GM12878 (cell line): ENCODE measurements around the gene NAV2. TPM values are rescaled to one million over a fixed set of nuclear protein-coding genes. Genes with fewer than 3 reads are reported as not detected.

Experiments used
- ATAC-seq: fragments of 200-7000 bp; cut with Tn5 transposase; 3 replicates; pipeline ENCODE4 v1.9.1; 2020; ENCODE audit warnings: mild to moderate bottlenecking, moderate library complexity
- BruUV-seq: library from RNA; stranded (reverse); fragments of 400-500 nt; replicated peaks from 2 replicates; lab custom pipeline; 2021; lab: Mats Ljungman, UMichigan
- CTCF ChIA-PET: fragments of 300-600 bp; sonication (Branson Sonifier 250); formaldehyde crosslinking; extraction: SDS; loops from one replicate; lab custom pipeline; 2021; ENCODE audit warnings: inconsistent platforms; lab: Yijun Ruan, JAX
- POLR2A ChIA-PET: fragments of 350-600 bp; formaldehyde crosslinking; extraction: SDS; loops from one replicate; lab custom pipeline; 2021; ENCODE audit warnings: inconsistent platforms; lab: Charles Lee
- RAD21 ChIA-PET: fragments of 300-600 bp; sonication (Branson Sonifier 250); formaldehyde crosslinking; loops from one replicate; lab custom pipeline; 2023; ENCODE audit warnings: antibody characterized with exemption; ENCODE audit not compliant: unreplicated experiment; lab: Charles Lee
- SMC1A ChIA-PET: fragments of 300-600 bp; sonication (Branson Sonifier 250); formaldehyde crosslinking; loops from one replicate; lab custom pipeline; 2023; ENCODE audit not compliant: unreplicated experiment, uncharacterized antibody; lab: Charles Lee
- DNase-seq: peaks from one replicate; pipeline ENCODE4 v3.0.0-alpha.2; 2011; ENCODE audit warnings: low read depth, low spot score
- FAIRE-seq: peaks from 3 replicates; lab custom pipeline; 2011; peaks lifted over from hg19 to GRCh38; lab: Jason Lieb, UNC
- H2AFZ ChIP-seq: 2 replicates; pipeline ENCODE4 v1.6.0; 2011; ENCODE audit warnings: low read depth, low read length, control low read depth; ENCODE audit not compliant: control insufficient read depth
- H3K27ac ChIP-seq: 2 replicates; pipeline ENCODE4 v1.5.1; 2011; ENCODE audit warnings: control low read depth; ENCODE audit not compliant: control insufficient read depth, insufficient read depth
- H3K27me3 ChIP-seq, 2 experiments: replicated peaks in 1 of 2; 2 replicates each; pipeline versions ENCODE4 v1.6.0 to v1.6.1; 2011; ENCODE audit warnings: low read length in 1 of 2; ENCODE audit not compliant: control insufficient read depth in 2 of 2, insufficient read depth in 2 of 2
- H3K36me3 ChIP-seq, 2 experiments: 2 replicates each; pipeline ENCODE4 v1.5.1; 2011; ENCODE audit warnings: low read length in 1 of 2; ENCODE audit not compliant: control insufficient read depth in 2 of 2, insufficient read depth in 2 of 2
- H3K4me1 ChIP-seq: 2 replicates; pipeline ENCODE4 v1.6.1; 2011; ENCODE audit warnings: mild to moderate bottlenecking, low read length, moderate library complexity, mixed read lengths; ENCODE audit not compliant: control insufficient read depth, insufficient read depth
- H3K4me2 ChIP-seq: 2 replicates; pipeline ENCODE4 v1.6.0; 2011; ENCODE audit warnings: control low read depth; ENCODE audit not compliant: control insufficient read depth, insufficient read depth
- H3K4me3 ChIP-seq: fragments of 200-600 bp; sonication (generic); 2 replicates; pipeline ENCODE4 v1.5.1; 2016
- H3K79me2 ChIP-seq: 2 replicates; pipeline ENCODE4 v1.6.0; 2011; ENCODE audit warnings: low read length; ENCODE audit not compliant: control insufficient read depth, insufficient read depth
- H3K9ac ChIP-seq: 2 replicates; pipeline ENCODE4 v1.8.0; 2011; ENCODE audit warnings: low read length, control low read depth, mixed read lengths; ENCODE audit not compliant: control insufficient read depth, insufficient read depth
- H3K9me3 ChIP-seq: replicated peaks from 3 replicates; pipeline ENCODE4 v1.5.1; 2011; ENCODE audit warnings: mild to moderate bottlenecking, low read length; ENCODE audit not compliant: control insufficient read depth, insufficient read depth
- H4K20me1 ChIP-seq: 2 replicates; pipeline ENCODE4 v1.6.0; 2011; ENCODE audit not compliant: control insufficient read depth, insufficient read depth
- ATF7 ChIP-seq: fragments of 450-650 bp; IDR thresholded peaks from 2 replicates; pipeline ENCODE4 v1.6.1; 2016; ENCODE audit warnings: low read depth, mild to moderate bottlenecking
- CBX3 ChIP-seq: fragments of 200-600 bp; sonication (generic); IDR thresholded peaks from 2 replicates; pipeline ENCODE4 v1.6.1; 2016; ENCODE audit warnings: low read depth, borderline replicate concordance
- IKZF1 ChIP-seq: fragments of 450-650 bp; conservative IDR thresholded peaks from 2 replicates; pipeline ENCODE4 v1.6.1; 2017; ENCODE audit warnings: antibody characterized with exemption, mild to moderate bottlenecking
- MTA3 ChIP-seq: IDR thresholded peaks from 2 replicates; pipeline ENCODE4 v1.6.1; 2012; ENCODE audit warnings: low read length, inconsistent platforms, borderline replicate concordance
- NR2C1 ChIP-seq: fragments of 450-650 bp; IDR thresholded peaks from 2 replicates; pipeline ENCODE4 v1.6.1; 2017; ENCODE audit warnings: antibody characterized with exemption, mild to moderate bottlenecking, moderate library complexity
- NR2F1 ChIP-seq: fragments of 450-650 bp; conservative IDR thresholded peaks from 2 replicates; pipeline ENCODE4 v1.6.1; 2017; ENCODE audit warnings: mild to moderate bottlenecking
- YY1 ChIP-seq: IDR thresholded peaks from 2 replicates; pipeline ENCODE4 v1.6.1; 2011; ENCODE audit warnings: low read depth, mild to moderate bottlenecking, low read length
- ZNF24 ChIP-seq: fragments of 450-650 bp; IDR thresholded peaks from 2 replicates; pipeline ENCODE4 v1.6.1; 2017; ENCODE audit warnings: antibody characterized with exemption, mild to moderate bottlenecking
- ZNF622 ChIP-seq: fragments of 450-650 bp; IDR thresholded peaks from 2 replicates; pipeline ENCODE4 v1.6.1; 2017; ENCODE audit warnings: mild to moderate bottlenecking, inconsistent platforms
- WGBS: methylation state at CpG from one replicate; pipeline ENCODE4 v1.1.6; 2016; ENCODE audit warnings: low lambda C conversion rate; ENCODE audit not compliant: insufficient replicate concordance, insufficient coverage; ENCODE audit errors: missing lambda C conversion rate; 5-methylcytosine and 5-hydroxymethylcytosine counted together
- in situ Hi-C: fragments of 300-500 bp; cut with MboI; formaldehyde crosslinking; loops from 9 replicates; pipeline ENCODE4 v1.14.3; 2018; ENCODE audit warnings: mixed read lengths
- intact Hi-C: fragments of 100-400 bp; cut with micrococcal nuclease; formaldehyde crosslinking; loops from one replicate; pipeline ENCODE4 v1.14.2; 2022; ENCODE audit not compliant: unreplicated experiment
- polyA plus RNA-seq, 11 experiments: library from polyadenylated mRNA; depleted of rRNA in 4 of 11; unstranded in 6 of 11; stranded (reverse) in 5 of 11; fragments of >200 nt; fragmentation: Nextera tagmentation in 4 of 11; fragmentation: Illumina TruSeq in 1 of 11; extraction: Ambion mirVana in 4 of 11; extraction: Trizol in 1 of 11; gene quantifications; 1 replicate in 1 of 11; 2 replicates in 10 of 11; pipeline versions ENCODE4 v1.2.1 to v1.2.3, GENCODE V29; 2011 to 2016; ENCODE audit warnings: inconsistent platforms in 2 of 11, missing spikeins in 2 of 11, low read depth in 1 of 11
- total RNA-seq, 4 experiments: library from RNA; depleted of rRNA in 3 of 4; stranded (reverse); fragments of >200 nt in 3 of 4; fragmentation: Illumina TruSeq in 1 of 4; extraction: Trizol in 1 of 4; gene quantifications; 2 replicates each; pipeline versions ENCODE4 v1.2.1 to v1.2.3, GENCODE V29; 2013 to 2021

The NAV2 gene
- total and polyA plus RNA-seq, 10 of the 15 experiments (the other 5 are each of a cell fraction or from before 2014, with no cell fraction given), result 0.35 to 6.1 (median 1.1) TPM

- WGBS, result 36% methylated on average over 1 of the region's 1 CpG
- intact Hi-C loops (no loop called here), in situ Hi-C loops (no loop called here)
- Histone ChIP-seq H4K20me1 (0 out of 2 replicates have a peak, but pooled peaks cover 3% of the 10 kb centered on the region), H3K79me2 (no peaks in the 10 kb centered on the region), H3K9me3 (no peaks in the 10 kb centered on the region), H3K9ac (no peak overlapping the region), H3K4me1 (no peaks in the 10 kb centered on the region), H3K4me3 (no peak overlapping the region), H2AFZ (no peak overlapping the region), H3K36me3 (no peaks in the 10 kb centered on the region), H3K27ac (no peak overlapping the region), H3K27me3 (no peaks in the 10 kb centered on the region), H3K4me2 (no peak overlapping the region)
- ChIA-PET RAD21 (interaction anchor here (1.3 to 1.5 kb wide), 2 partner anchors 16 to 20 kb away, joined by 3 read pairs; no protein-coding TSS in a partner anchor), SMC1A (interaction anchor here (0.7 to 1.7 kb wide), 4 partner anchors 14 to 59 kb away, joined by 3 to 6 read pairs (median 4); no protein-coding TSS in a partner anchor), POLR2A (interaction anchor here (0.7 to 1.1 kb wide), 2 partner anchors 15 to 17 kb away, joined by 4 to 5 read pairs; no protein-coding TSS in a partner anchor), CTCF (interaction anchor here (0.6 to 1.6 kb wide), 3 partner anchors 13 to 163 kb away, joined by 3 to 4 read pairs (median 3); no protein-coding TSS in a partner anchor)
- ATAC-seq (no peak), FAIRE-seq (no peak), DNase-seq (no peak)
- BruUV-seq, result no TSS peak
- TF ChIP-seq ZNF622, result no peak
- TF ChIP-seq IKZF1, result no peak
- no peak for TF ChIP-seq ZNF24
- no peak for TF ChIP-seq CBX3
- no peak for TF ChIP-seq ATF7
- no peak for TF ChIP-seq NR2C1
- TF ChIP-seq YY1, result no peak
- TF ChIP-seq NR2F1, result no peak
- no peak for TF ChIP-seq MTA3
Observed at GRCh38 chr11:19795082-19795481, 82.4 kb downstream of the NAV2 start.
